Amniotic epithelial cell (primary cell): ENCODE results near the gene PRR27.
"Not testable (repeated sequence)": the region's sequence is repeated elsewhere in the genome, so short reads cannot be mapped to it uniquely, and the experiment has no call there.

Experiments used
- DNase-seq: peaks from one replicate; pipeline ENCODE4 v3.0.0-alpha.2; 2010; ENCODE audit warnings: low read depth

The PRR27 gene

GRCh38 chr4:70197842-70198241 lies 43.8 kb downstream of the PRR27 start:
- peak; percentile 52 for DNase-seq

GRCh38 chr4:70203601-70204000 lies 49.6 kb downstream of the PRR27 start:
- no peak for DNase-seq

GRCh38 chr4:70212752-70213151 lies 58.7 kb downstream of the PRR27 start:
- not testable (repeated sequence) for DNase-seq
